Measurements from ENCODE around the gene PTPRD. TPM values are rescaled to one million over a fixed set of nuclear protein-coding genes. Genes with fewer than 3 reads are reported as not detected.

The PTPRD gene
- total and polyA plus RNA-seq, 5 experiments from 2014 or later = not detected

DNA sequence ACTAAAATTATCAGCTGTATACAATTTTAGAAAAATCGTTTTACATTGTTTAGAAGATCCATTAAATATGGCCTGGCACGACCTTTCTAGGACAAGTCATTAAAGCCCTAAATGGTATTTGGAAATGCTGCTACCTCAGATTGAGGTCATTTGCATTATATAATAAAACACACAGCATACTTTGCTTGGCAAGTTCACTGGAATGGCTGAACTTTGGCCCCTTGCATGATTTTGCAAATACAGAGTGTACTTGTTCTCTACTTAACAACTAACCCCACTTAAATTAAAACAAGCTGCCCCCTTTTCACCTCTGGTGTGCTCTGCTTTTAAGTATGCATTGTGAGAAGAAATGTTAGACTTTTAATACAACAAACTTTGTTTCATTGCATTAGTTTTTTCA, 860.1 kb downstream of the PTPRD start:
- POLR2A ChIA-PET = no interaction called here
- no peaks in the 10 kb centered on the region for H3K27me3 Mint-ChIP-seq
- ATAC-seq (no peak), DNase-seq (no peak)
- H3K27ac Mint-ChIP-seq = no peak overlapping the region
- H3K9me3 Mint-ChIP-seq = peaks cover 0 to 5% (median 1%) of the 10 kb centered on the region in 9 donors
- H3K36me3 Mint-ChIP-seq = no peaks in the 10 kb centered on the region
- no peaks in the 10 kb centered on the region for H3K4me1 Mint-ChIP-seq
- H3K4me3 Mint-ChIP-seq = no peak overlapping the region

DNA sequence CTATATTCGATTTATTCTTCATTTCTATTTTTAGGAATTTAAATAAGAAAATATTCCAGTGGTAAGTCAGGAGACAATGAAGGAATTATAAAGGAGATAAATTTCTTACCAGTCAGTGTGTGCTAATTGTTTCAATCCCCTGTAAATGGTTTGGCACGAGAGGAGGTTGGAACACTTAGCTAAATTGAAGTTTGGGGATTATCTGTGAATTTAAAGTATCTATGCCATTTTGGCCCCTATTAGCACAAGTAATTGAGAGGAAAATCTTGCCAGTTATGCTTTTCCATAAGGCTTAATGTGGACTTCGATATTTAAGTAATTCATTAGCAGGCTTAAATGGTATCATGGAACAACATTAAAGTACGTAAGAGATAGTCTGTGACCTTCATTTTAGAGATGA, 860.8 kb downstream of the PTPRD start:
- Mint-ChIP-seq H3K36me3 (no peaks in the 10 kb centered on the region), H3K27ac (no peak overlapping the region), H3K4me3 (no peak overlapping the region), H3K9me3 (peaks cover 0 to 5% (median 3%) of the 10 kb centered on the region in 9 donors), H3K27me3 (no peaks in the 10 kb centered on the region), H3K4me1 (no peaks in the 10 kb centered on the region)
- ATAC-seq (no peak), DNase-seq (no peak)
- POLR2A ChIA-PET = no interaction called here

DNA sequence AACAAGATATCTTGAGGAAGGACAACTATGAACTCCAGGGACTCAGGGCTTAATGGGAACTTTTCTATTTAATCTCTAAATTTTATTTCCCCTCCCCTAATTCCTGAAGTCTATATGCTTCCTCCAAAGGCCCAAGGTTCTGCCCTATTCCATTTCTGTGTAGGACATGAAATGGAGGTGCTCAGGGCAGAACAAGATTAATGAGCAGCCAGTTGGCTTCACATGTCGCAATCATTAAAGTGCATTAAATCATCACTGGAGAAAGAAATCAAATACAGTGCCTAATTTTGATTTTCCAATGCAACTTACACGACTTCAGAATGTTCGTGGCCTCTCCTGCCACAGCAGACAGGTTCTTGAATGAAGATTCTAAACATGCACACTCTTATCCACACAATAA, 862.1 kb downstream of the PTPRD start:
- peaks cover 0 to 5% (median 3%) of the 10 kb centered on the region in 9 donors for H3K9me3 Mint-ChIP-seq
- no peaks in the 10 kb centered on the region for H3K36me3 Mint-ChIP-seq
- no peak for ATAC-seq
- no peak overlapping the region for H3K27ac Mint-ChIP-seq
- DNase-seq = no peak
- no peak overlapping the region for H3K4me3 Mint-ChIP-seq
- POLR2A ChIA-PET = no interaction called here
- H3K27me3 Mint-ChIP-seq = no peaks in the 10 kb centered on the region
- no peaks in the 10 kb centered on the region for H3K4me1 Mint-ChIP-seq

DNA sequence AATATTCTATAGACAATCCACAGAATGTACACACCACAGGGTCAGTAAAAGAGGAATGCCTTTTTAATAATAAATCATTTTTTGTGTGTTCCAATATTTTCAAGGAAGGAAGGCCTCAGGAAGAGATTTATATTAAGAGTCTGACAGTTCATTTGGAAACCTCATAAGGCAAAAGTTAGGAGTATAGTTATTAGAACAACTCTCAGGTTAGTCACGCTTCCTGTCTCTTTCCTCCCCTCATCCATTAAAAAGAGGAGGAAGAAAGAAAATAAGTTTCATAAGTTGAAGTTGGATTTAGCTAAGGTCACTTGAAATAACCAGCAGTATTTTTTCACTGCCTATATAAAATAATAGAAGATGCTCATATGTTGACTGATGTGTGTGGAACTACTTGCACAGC, 863.2 kb downstream of the PTPRD start:
- Mint-ChIP-seq H3K36me3 (no peaks in the 10 kb centered on the region), H3K9me3 (peaks cover 0 to 5% (median 3%) of the 10 kb centered on the region in 9 donors), H3K4me1 (no peaks in the 10 kb centered on the region), H3K27me3 (no peaks in the 10 kb centered on the region), H3K27ac (no peak overlapping the region), H3K4me3 (no peak overlapping the region)
- POLR2A ChIA-PET = no interaction called here
- DNase-seq (no peak), ATAC-seq (no peak)

DNA sequence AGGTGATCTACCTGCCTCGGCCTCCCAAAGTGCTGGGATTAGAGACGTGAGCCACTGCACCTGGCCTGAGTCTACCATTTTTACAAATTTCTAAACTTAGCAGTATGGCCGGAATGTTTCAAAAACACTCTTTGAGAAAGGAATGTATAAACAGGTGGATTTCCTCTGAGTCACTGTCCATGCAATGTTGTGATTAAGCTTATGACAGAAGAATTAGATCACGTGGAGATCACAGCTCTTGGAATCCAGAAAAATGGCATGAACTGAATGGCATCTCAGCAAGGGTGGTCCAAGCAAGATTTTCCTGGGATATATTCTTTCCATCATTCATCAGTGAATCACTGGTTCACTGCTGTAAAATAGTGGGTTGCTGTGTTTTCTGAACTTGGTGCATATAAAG, 865.0 kb downstream of the PTPRD start:
- Mint-ChIP-seq H3K4me3 (no peak overlapping the region), H3K4me1 (no peaks in the 10 kb centered on the region), H3K36me3 (no peaks in the 10 kb centered on the region)

DNA sequence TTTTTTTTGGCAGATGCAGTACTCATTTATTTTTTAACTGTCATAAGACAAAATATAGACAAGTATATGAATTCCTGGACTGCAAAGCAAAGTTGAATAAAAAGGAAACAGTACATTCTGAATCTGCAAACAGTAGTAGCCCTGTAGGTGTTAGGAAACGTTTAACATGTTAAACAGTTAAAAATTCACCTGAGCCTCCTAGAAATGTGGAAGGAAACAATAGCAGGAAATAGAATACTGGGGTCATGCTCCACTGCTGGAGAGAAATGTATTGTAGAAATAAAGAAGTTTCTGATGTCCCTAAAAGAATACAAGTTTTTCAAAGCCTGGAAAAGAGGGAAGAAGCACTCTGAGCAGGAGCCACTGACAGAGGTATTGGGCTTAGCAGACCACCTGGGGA, 866.0 kb downstream of the PTPRD start:
- no peaks in the 10 kb centered on the region for H3K36me3 Mint-ChIP-seq
- H3K27me3 Mint-ChIP-seq = no peaks in the 10 kb centered on the region
- ATAC-seq (no peak), DNase-seq (no peak)
- POLR2A ChIA-PET = no interaction called here
- H3K4me1 Mint-ChIP-seq = no peaks in the 10 kb centered on the region
- H3K27ac Mint-ChIP-seq = no peak overlapping the region
- H3K9me3 Mint-ChIP-seq = peaks cover 2 to 8% (median 7%) of the 10 kb centered on the region in 9 donors
- H3K4me3 Mint-ChIP-seq = no peak overlapping the region

More for the DNA sequence above, 865.0 kb downstream of the PTPRD start:
- DNase-seq (no peak), ATAC-seq (no peak)
- no peak overlapping the region for H3K27ac Mint-ChIP-seq
- POLR2A ChIA-PET = no interaction called here
- H3K9me3 Mint-ChIP-seq = peaks cover 0 to 5% (median 3%) of the 10 kb centered on the region in 9 donors
- H3K27me3 Mint-ChIP-seq = no peaks in the 10 kb centered on the region

DNA sequence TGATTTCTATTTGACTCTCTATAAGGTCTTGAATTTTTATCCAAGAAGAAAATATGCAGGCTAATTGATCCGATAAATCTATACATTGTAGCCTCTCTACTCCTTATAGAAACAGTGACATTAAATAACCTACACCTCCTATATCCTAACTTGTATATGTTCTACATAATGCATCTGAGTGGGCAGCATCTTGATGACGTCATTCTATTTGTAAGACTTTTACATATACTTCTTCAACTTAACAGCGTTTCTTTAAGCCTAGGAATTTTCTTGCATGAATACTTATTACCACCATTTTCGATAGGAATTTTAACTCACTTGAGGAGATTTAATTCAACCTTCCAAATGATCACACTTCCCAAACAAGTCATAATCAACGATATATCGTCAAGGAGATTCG, 869.0 kb downstream of the PTPRD start:
- Mint-ChIP-seq H3K4me1 (no peaks in the 10 kb centered on the region), H3K36me3 (no peaks in the 10 kb centered on the region), H3K27ac (no peak overlapping the region), H3K4me3 (no peak overlapping the region), H3K27me3 (no peaks in the 10 kb centered on the region), H3K9me3 (peaks cover 4 to 17% (median 9%) of the 10 kb centered on the region in 9 donors)
- POLR2A ChIA-PET = no interaction called here
- no peak for DNase-seq
- ATAC-seq = no peak

DNA sequence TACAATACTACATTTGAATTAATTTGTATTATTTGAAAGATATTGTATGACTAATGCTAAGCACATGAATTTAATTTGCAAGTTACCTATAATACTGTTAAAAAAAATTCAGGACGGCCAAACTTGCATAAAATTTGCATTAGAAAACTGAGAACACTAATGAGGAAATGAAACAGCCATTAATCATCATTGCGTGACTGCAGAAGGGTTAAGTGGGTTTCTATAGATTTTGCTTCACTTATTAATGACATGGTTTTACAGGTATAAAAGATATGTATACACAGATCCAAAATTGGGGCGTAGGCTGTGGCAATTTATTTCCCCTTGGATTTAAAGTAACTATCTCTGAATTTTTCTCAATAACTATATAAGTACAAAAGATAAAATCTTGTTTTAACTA, 882.6 kb downstream of the PTPRD start:
- Mint-ChIP-seq H3K4me1 (no peaks in the 10 kb centered on the region), H3K27ac (no peak overlapping the region), H3K36me3 (no peaks in the 10 kb centered on the region), H3K4me3 (no peak overlapping the region), H3K27me3 (peaks cover 0 to 6% (median 0%) of the 10 kb centered on the region in 5 donors), H3K9me3 (peaks cover 0 to 19% (median 3%) of the 10 kb centered on the region in 9 donors)
- POLR2A ChIA-PET = no interaction called here
- ATAC-seq (no peak), DNase-seq (no peak)

DNA sequence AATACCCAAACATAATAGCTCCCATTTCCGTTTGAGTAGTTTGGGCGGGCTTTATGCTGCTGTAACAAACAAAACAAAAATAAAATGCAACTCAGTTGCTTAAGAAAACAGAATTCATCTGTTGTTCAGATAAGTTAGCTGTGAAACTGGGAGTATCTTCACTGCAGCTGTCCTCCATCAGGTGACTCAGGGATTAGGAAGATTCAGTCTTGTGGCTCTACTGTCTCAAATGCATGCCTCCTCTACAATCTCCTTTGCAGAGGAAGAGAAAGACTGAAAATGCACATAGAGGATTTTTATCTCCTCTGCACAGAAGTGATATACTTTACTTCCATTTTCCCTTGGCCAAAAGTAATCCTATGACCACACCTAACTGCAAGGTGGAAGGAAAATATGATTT, 883.7 kb downstream of the PTPRD start:
- Mint-ChIP-seq H3K36me3 (no peaks in the 10 kb centered on the region), H3K27ac (no peak overlapping the region), H3K4me1 (no peaks in the 10 kb centered on the region), H3K4me3 (no peak overlapping the region), H3K9me3 (peaks cover 0 to 19% (median 3%) of the 10 kb centered on the region in 9 donors), H3K27me3 (peaks cover 0 to 6% (median 0%) of the 10 kb centered on the region in 5 donors)
- DNase-seq = no peak
- ATAC-seq = no peak
- POLR2A ChIA-PET = no interaction called here

DNA sequence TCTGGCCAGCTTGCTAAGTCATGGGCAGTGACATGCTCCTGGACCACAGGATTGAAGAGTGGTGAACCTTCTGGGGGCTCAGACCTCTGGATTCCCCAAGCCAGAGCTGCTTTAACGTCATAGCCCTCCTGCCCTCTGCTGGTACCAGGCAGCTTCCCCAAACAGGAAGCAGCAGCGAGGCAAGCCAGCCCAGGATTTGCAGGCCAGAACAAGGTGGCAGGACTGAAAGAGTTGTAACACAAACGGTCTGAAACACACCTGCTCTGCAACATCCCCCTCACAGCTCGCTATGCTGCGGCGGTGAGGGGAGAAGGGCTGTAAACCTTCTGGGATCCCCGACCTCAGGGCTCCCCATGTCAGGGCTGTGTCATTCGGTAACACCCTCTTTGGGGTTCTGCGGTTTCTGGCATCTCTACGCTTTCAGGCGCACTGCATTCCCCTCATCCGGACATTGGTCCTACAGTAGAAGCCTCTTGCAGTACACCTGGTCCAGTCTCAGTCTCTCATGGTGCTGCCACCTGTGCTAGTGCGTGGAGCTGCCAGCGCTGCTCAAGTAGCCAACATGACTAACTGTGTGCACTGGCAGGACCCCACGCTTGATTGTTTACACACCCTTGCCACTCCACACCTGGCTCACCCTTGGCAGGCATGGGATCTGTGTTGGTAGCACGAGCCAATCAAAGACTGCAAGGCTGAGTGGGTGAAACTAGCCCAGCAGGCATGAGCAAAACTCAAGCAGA, 893.3 kb downstream of the PTPRD start:
- Mint-ChIP-seq H3K27me3 (no peaks in the 10 kb centered on the region), H3K9me3 (peaks cover 0 to 8% (median 5%) of the 10 kb centered on the region in 9 donors), H3K4me3 (no peak overlapping the region), H3K36me3 (no peaks in the 10 kb centered on the region), H3K27ac (peak overlapping the region in 1 of 10 donors; percentile 79), H3K4me1 (no peaks in the 10 kb centered on the region)
- DNase-seq (no peak), ATAC-seq (no peak)
- POLR2A ChIA-PET = no interaction called here

DNA sequence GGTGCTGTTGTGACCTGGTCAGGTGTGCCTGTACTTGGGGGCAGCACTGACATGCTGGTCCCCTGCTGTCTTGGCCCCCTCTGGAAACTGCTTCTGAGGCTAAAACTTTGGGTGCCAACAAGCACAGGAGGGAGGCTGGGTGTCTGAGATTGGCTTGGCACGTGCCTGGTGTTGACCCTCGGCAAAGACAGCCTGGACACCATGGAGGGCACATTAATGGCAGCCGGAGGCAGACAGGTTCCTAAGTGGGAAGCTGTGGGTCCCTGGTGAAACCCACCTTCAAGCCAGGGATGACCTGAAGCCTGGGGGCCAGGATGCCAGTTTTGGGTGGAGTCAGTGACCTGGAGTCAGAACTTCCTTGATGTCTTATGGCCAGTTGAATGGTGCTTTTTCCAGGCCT, 894.1 kb downstream of the PTPRD start:
- no peak overlapping the region for H3K4me3 Mint-ChIP-seq
- POLR2A ChIA-PET = no interaction called here
- DNase-seq = no peak
- no peaks in the 10 kb centered on the region for H3K27me3 Mint-ChIP-seq
- H3K36me3 Mint-ChIP-seq = no peaks in the 10 kb centered on the region
- no peaks in the 10 kb centered on the region for H3K4me1 Mint-ChIP-seq
- no peak for ATAC-seq
- H3K9me3 Mint-ChIP-seq = peaks cover 0 to 9% (median 6%) of the 10 kb centered on the region in 9 donors
- no peak overlapping the region for H3K27ac Mint-ChIP-seq

DNA sequence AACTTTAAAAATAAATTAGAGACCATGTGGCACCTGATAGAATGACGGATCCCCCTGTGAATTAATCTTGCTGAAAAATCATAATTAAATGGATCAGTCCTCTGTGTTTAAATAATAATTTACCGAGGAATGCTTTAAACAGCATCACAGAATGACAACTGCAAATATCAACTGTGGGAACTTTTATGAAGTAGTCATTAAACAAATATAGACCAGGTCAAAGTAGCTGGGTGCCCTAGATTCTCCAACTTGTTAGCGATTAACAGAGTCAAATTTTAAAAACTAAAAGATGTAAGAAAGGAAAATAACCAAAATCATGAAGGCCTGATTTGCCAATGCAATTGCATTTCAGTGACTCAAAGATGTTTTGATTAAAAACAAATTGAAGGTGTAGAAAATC, 933.4 kb downstream of the PTPRD start:
- no peak overlapping the region for H3K4me3 Mint-ChIP-seq
- no peaks in the 10 kb centered on the region for H3K36me3 Mint-ChIP-seq
- H3K9me3 Mint-ChIP-seq = peaks cover 0 to 10% (median 0%) of the 10 kb centered on the region in 9 donors
- no peak for DNase-seq
- POLR2A ChIA-PET = no interaction called here
- H3K27me3 Mint-ChIP-seq = no peaks in the 10 kb centered on the region
- H3K27ac Mint-ChIP-seq = no peak overlapping the region
- no peak for ATAC-seq
- no peaks in the 10 kb centered on the region for H3K4me1 Mint-ChIP-seq

DNA sequence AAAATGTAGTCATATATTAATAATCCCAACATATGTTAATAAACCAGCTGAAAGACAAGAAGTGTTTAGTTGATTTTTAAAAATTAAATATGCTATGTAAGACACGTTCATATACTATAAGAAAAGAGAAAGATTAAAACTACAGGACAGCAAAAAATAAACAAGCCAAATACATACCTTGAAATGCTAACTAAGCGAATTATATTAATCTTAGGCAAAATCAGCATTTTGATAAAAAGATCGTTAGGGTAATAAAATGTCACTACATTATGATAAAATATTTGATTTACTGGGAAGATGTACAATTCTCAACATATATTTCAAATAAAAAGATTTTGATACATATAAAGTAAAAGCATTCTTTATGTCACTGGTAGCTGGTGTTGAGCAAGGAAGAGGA, 938.3 kb downstream of the PTPRD start:
- Mint-ChIP-seq H3K36me3 (no peaks in the 10 kb centered on the region), H3K27me3 (no peaks in the 10 kb centered on the region), H3K4me3 (no peak overlapping the region), H3K4me1 (no peaks in the 10 kb centered on the region), H3K27ac (no peak overlapping the region), H3K9me3 (peaks cover 0 to 24% (median 4%) of the 10 kb centered on the region in 9 donors)
- POLR2A ChIA-PET = no interaction called here
- ATAC-seq (no peak), DNase-seq (no peak)

DNA sequence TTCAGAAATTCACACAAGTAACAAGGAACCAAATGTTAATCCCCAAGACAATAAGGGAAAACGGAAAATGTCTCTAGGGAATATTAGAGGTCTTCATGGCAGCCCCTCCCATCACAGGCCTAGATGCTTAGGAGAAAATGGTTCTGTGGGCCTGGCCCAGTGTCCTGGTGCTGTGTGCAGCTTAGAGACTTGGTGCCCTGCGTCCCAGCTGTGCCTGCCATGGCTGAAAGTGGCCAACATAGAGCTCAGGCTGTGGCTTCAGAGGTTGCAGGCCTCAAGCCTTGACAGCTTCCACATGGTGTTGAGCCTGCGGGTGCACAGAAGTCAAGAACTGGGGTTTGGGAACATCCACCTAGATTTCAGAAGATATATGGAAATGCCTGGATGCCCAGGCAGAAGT, 942.3 kb downstream of the PTPRD start:
- no peaks in the 10 kb centered on the region for H3K4me1 Mint-ChIP-seq
- peaks cover 0 to 26% (median 9%) of the 10 kb centered on the region in 9 donors for H3K9me3 Mint-ChIP-seq
- no peak overlapping the region for H3K4me3 Mint-ChIP-seq
- DNase-seq (no peak), ATAC-seq (no peak)
- H3K27me3 Mint-ChIP-seq = no peaks in the 10 kb centered on the region
- no peak overlapping the region for H3K27ac Mint-ChIP-seq
- H3K36me3 Mint-ChIP-seq = no peaks in the 10 kb centered on the region
- POLR2A ChIA-PET = no interaction called here

All from naive thymus-derived CD8-positive, alpha-beta T cell (primary cell).